Activated naive CD4-positive, alpha-beta T cell treated with anti-CD3 and anti-CD28 coated beads, Interleukin-2, amount 50 U/mL, for 24 hours (primary cell): ENCODE results near the gene TMA7B.

Source experiments
- H3K27ac Mint-ChIP-seq: one replicate; pipeline ENCODE4 v1.8.0; 2021; ENCODE audit warnings: mild to moderate bottlenecking, mixed read lengths
- H3K27me3 Mint-ChIP-seq: one replicate; pipeline ENCODE4 v1.8.0; 2021; ENCODE audit warnings: mixed read lengths
- H3K36me3 Mint-ChIP-seq: one replicate; pipeline ENCODE4 v1.8.0; 2021; ENCODE audit warnings: mixed read lengths
- H3K4me1 Mint-ChIP-seq: one replicate; pipeline ENCODE4 v1.8.0; 2021; ENCODE audit warnings: mixed read lengths
- H3K4me3 Mint-ChIP-seq: one replicate; pipeline ENCODE4 v1.8.0; 2021; ENCODE audit warnings: mild to moderate bottlenecking, mixed read lengths
- H3K9me3 Mint-ChIP-seq: one replicate; pipeline ENCODE4 v1.8.0; 2021; ENCODE audit warnings: mixed read lengths

The TMA7B gene

DNA sequence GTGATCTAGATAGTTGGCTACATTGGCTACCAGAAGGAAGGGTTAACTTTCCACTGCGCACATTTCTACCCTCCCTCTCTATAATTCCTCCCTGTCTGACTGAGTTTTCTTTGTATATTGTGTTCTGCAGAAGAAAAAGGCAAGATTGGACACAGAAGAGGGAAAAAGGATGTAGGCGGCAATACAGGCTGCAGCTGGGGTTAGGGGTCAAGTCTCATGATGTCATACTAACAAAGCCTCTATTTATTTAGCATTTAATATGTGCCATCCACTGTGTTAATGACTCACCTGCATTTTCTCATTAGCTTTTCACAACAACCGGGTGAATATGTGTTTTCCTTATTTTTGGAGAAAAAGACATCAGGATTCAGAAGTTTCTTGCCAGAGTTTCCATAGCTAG lies 36.5 kb downstream of the TMA7B start:
- no peak overlapping the region for H3K4me3 Mint-ChIP-seq

DNA sequence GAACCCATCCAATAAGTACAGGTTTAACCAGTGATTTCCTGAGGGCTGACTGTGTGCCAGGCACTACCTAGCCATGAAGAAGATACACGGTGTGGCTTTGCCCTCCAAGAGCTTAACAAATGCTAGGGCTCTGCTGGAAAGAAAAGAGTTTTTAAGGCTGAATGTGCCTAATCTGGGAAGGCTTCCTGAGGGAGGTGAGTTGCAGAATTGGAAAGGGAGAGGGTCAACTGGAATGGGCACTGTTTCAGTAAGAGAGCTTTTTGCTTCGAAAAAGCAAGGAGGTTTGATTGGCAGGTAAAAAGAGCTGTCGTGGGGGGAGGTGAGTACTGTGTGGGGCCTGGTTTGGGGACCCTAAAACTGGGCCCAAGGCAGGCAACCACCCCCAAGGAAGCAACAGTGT lies 37.2 kb downstream of the TMA7B start:
- H3K36me3 Mint-ChIP-seq = no peaks in the 10 kb centered on the region
- no peak overlapping the region for H3K27ac Mint-ChIP-seq
- H3K9me3 Mint-ChIP-seq = no peaks in the 10 kb centered on the region
- H3K4me3 Mint-ChIP-seq = no peak overlapping the region
- peaks cover 12% of the 10 kb centered on the region for H3K4me1 Mint-ChIP-seq
- no peaks in the 10 kb centered on the region for H3K27me3 Mint-ChIP-seq

More for the DNA sequence above, 36.5 kb downstream of the TMA7B start:
- H3K27me3 Mint-ChIP-seq = no peaks in the 10 kb centered on the region
- no peaks in the 10 kb centered on the region for H3K36me3 Mint-ChIP-seq
- no peak overlapping the region for H3K27ac Mint-ChIP-seq
- peaks cover 12% of the 10 kb centered on the region for H3K4me1 Mint-ChIP-seq
- no peaks in the 10 kb centered on the region for H3K9me3 Mint-ChIP-seq

DNA sequence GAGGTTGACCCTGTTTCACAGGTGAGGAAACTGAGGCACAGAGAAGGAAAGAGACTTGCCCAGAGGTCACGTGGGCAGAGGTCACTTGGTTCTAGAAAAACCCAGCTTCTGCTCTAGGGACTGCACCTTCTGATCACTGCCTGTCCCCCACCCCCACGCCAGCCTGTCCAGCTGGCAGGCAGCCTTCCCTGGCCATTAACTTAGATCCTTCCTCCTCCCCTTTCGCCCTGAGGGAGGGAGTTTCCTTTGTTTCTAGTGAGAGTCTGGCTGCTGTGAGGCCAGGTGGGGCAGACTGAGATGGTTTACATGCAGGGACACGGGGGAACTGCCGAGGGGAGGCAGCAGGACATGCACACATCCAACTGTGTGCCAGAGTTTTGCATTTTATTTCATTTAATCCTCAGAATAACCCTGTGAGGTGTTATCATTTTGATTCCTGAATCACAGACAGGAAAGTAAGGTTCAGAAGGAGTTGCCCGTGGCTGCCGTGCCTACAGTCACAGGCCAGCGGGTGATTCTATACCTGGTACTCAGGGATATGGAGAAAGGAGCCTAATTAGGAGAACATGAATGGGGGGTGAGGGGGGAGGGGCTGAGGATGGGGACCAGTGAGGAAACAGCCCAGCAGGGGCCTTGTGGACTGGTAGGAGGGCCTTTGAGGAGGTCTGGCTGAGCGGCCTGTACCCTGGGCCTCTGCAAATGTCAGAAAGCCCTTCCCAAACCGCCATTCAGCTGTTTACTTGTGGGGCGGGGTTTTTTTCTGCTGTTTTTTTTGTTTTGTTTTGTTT lies 37.9 kb downstream of the TMA7B start:
- Mint-ChIP-seq H3K27ac (no peak overlapping the region), H3K27me3 (no peaks in the 10 kb centered on the region), H3K36me3 (no peaks in the 10 kb centered on the region), H3K4me1 (peaks cover 12% of the 10 kb centered on the region), H3K4me3 (no peak overlapping the region), H3K9me3 (no peaks in the 10 kb centered on the region)

DNA sequence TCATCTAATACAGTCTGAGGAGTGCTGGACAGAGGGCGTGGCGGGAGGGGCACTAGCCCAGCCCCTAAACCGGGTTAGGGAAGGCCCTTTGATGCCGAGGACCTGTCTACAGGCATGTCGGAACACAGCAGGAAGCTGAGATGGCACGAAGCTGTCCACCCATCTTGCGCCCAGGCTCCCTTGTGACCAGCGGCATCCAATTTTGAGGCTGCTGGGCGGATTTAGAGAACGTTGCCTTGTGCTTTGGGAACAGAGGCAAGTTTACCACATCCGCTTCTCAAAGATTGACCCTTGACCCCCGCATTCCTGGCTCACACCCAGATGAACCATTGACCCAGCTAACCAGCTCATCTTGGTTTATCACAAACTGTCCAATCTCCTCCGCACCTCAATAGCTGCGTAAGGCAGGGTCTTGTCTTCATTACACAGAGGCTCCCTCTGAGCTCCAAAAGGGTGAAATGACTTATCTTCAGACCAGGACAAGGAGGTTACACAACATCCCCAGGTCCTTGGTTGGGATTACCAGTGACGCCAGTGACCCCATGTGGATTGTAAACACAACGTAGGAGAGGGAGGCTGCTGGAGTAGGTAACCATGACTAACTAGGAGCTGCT lies 39.1 kb downstream of the TMA7B start:
- no peak overlapping the region for H3K4me3 Mint-ChIP-seq
- no peaks in the 10 kb centered on the region for H3K36me3 Mint-ChIP-seq
- no peaks in the 10 kb centered on the region for H3K9me3 Mint-ChIP-seq
- no peaks in the 10 kb centered on the region for H3K27me3 Mint-ChIP-seq
- peaks cover 5% of the 10 kb centered on the region for H3K4me1 Mint-ChIP-seq
- peak overlapping the region; percentile 6 for H3K27ac Mint-ChIP-seq

DNA sequence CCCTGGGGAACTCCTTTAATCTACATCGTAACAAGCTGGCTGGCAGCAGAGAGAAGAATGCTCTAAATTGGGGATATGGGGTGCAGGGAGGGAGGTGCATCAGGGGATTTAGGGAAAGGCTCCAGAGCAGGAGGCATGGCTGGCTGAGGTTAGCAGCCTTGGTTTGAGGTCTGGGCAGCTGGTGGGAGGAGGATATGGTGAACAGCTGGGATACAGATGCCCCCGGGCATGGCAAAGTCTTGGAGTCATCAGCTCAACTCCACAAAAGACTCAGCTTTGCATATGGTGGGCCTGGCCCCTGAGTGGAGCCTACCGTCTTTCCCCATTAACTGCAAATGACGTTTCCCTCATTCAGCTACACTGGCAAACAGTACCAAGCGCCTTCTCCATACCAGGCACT lies 40.0 kb downstream of the TMA7B start:
- Mint-ChIP-seq H3K27me3 (no peaks in the 10 kb centered on the region), H3K4me3 (no peak overlapping the region), H3K27ac (no peak overlapping the region)

DNA sequence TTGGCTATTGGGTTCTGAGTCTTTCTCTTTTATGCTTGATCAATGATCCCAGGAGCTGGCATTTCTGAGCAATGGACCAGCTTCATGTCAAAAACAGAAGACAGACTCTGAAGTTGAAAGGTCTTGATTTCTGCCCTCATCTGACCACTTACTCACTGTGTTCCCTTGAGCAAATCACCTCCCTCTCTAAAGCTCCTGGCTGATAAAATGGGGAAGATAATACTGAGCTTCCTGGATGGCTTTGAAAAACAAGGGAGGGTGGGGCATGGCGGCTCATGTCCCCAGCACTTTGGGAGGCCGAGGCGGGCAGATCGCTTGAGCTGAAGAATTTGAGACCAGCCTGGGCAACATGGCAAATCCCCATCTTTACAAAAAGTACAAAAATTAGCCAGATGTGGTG lies 40.9 kb downstream of the TMA7B start:
- Mint-ChIP-seq H3K27me3 (no peaks in the 10 kb centered on the region), H3K4me1 (peaks cover 2% of the 10 kb centered on the region), H3K9me3 (no peaks in the 10 kb centered on the region), H3K4me3 (no peak overlapping the region), H3K36me3 (no peaks in the 10 kb centered on the region), H3K27ac (no peak overlapping the region)

More for the DNA sequence above, 40.0 kb downstream of the TMA7B start:
- no peaks in the 10 kb centered on the region for H3K9me3 Mint-ChIP-seq
- no peaks in the 10 kb centered on the region for H3K36me3 Mint-ChIP-seq
- peaks cover 5% of the 10 kb centered on the region for H3K4me1 Mint-ChIP-seq

DNA sequence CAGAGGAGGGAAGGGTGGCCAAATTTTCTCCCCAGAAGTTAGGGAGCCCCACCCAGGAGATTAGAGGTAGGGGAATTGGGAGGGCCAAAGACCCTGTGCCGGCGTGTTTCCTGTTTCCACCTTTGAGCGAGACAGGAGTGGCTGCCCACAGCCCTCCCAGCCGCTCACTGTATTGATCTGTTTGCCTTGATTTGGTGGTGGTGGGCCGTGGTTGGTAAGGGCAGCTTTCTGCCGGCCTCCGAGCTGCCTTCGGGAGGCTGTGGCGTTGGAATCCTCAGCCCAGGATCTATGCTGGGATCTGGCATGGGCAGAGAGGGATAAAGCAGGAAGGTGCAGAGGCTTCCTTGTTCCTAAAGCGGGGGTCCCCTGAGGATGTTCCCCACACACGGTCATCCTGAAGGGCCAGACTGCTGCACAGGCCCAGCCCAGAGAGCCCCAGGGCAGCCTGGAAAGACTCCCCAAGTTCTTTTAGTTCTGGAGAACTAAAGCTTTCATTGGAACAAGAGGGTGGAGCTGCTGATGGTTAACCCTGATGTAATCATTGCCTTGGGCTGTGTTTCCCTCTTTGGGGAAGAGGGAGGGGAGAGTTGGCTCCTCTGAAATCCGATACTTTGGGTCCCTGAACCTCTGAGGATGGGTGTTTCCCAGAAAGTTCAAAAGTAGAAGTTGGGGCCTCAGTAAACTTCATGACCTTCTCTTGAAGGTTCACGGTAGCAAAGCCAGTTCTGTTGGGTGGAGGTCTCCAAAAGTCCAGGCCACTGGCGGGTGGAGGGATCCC lies 41.8 kb downstream of the TMA7B start:
- no peak overlapping the region for H3K4me3 Mint-ChIP-seq
- H3K27me3 Mint-ChIP-seq = no peaks in the 10 kb centered on the region
- no peaks in the 10 kb centered on the region for H3K36me3 Mint-ChIP-seq
- H3K9me3 Mint-ChIP-seq = no peaks in the 10 kb centered on the region
- H3K4me1 Mint-ChIP-seq = no peaks in the 10 kb centered on the region
- no peak overlapping the region for H3K27ac Mint-ChIP-seq

DNA sequence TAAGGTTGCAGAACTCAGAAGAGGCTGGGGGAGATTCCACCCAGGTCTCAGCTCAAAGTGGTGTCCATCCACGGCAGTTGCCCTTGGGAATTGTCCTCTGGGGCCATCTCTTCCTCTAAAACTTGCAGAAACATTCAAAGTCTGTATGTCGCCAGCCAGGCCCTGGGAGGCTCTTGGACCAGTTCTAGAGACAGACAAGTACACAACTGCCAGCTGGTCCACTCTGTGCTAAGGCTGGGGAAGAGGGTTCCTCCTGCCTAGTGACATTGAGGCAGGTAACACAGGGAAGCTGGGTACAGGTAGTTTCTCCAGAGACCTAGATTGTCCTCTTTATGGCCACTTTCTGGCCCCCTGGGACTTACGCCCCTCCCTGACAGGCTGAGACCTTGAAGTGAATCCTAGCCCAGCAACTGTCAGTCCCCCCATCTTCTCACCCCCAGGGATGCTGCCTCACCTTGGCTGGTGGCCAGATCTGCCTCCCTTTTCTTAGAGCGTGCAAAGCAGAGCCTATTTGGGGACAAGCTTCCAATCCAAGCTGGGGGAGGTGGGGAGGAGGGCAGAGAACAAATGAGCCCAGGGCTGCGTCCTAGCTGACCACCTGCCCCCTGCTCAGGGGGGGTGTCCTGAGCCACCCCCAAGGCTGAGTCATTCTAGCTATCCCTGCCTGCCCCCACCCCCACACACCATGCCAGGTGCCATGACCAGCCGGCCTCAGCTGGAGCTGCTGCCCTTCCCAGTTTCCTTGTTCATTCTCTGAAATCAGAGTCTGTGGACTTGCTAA lies 42.9 kb downstream of the TMA7B start:
- H3K27me3 Mint-ChIP-seq = no peaks in the 10 kb centered on the region
- H3K27ac Mint-ChIP-seq = no peak overlapping the region
- no peaks in the 10 kb centered on the region for H3K9me3 Mint-ChIP-seq
- no peaks in the 10 kb centered on the region for H3K36me3 Mint-ChIP-seq
- no peak overlapping the region for H3K4me3 Mint-ChIP-seq
- no peaks in the 10 kb centered on the region for H3K4me1 Mint-ChIP-seq

DNA sequence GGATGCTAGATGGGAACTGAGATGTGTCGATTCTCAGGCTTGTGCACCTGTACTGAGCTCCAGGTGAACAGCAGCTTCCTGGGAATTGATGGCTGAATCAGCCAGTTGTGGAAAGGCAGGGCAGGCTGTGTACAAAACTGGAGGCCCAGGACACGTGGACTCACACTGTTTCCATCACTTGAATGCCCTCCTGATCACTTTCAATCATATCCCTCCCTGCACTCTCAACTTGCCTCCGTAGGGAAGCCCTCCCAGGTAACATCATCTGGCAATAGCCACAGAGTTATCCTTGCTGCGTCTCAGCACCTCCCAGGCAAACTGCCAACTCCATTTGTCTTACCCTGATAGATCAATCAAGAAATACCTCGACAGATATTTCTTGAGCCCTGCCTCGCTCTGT lies 44.6 kb downstream of the TMA7B start:
- H3K4me3 Mint-ChIP-seq = no peak overlapping the region
- H3K27ac Mint-ChIP-seq = no peak overlapping the region
- no peaks in the 10 kb centered on the region for H3K36me3 Mint-ChIP-seq
- H3K27me3 Mint-ChIP-seq = no peaks in the 10 kb centered on the region
- no peaks in the 10 kb centered on the region for H3K9me3 Mint-ChIP-seq
- H3K4me1 Mint-ChIP-seq = peaks cover 8% of the 10 kb centered on the region

DNA sequence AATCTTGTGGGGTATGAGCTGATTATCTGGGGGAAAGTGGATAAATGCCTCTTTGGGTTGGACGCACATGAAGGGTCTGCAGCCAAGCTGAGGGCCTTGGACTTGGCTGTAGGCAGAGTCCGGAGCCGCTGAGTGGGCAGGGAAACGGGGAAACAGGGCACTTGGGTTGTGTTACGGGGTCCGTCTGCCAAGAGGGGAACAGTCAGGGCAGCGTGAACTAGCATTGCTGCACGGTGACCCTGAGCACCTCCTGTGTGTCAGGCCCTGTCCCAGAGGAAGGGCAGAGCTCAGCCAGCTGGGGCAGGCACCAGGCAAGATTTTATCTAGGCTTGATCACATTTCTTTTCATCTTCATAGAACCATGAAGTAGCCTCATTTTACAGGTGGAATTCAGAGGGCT lies 46.4 kb downstream of the TMA7B start:
- H3K4me1 Mint-ChIP-seq = peaks cover 14% of the 10 kb centered on the region
- H3K27ac Mint-ChIP-seq = no peak overlapping the region
- no peaks in the 10 kb centered on the region for H3K9me3 Mint-ChIP-seq
- H3K36me3 Mint-ChIP-seq = no peaks in the 10 kb centered on the region
- H3K27me3 Mint-ChIP-seq = no peaks in the 10 kb centered on the region
- H3K4me3 Mint-ChIP-seq = no peak overlapping the region

DNA sequence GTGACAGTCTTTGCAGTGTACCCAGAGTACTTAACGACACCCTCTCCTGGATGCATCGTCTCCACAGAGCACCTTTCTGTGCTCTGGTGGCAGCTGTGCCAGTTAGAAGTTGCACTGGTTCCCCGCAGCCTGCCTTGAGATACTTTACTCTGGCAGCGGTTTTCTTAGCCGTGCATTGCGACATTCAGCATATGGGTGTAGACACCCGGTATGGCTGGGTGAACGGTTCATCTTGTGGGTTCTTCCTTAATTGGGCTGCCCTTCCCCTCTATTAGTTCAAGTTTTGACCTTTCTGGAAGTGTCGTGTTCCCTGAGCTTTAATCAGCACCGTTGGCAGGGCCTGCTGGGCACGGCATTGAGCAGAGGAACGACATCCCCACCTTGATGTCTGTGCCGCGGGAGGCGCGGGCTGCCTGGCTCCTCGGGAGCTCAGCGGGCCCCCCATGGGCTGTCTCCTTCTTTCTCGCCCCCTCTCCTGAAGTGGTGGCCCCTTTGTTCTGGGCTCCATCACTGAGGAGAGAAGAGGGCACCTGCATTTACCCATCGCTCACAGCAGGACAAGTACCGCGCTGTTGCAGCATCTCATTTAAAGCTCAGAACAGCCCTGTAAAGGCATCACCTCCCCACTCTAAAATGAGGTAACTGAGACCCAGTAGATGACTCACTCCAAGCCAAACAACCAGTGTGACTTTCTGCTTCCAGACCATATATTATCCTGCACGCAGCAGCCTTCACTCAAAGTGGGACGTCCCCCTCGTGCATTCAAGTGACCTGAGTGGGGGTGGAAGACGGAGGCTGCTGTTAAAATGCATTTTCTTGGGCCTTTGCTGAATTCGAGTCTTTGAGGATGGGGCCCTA lies 47.9 kb downstream of the TMA7B start:
- H3K9me3 Mint-ChIP-seq = no peaks in the 10 kb centered on the region
- no peak overlapping the region for H3K27ac Mint-ChIP-seq
- no peaks in the 10 kb centered on the region for H3K36me3 Mint-ChIP-seq
- H3K27me3 Mint-ChIP-seq = no peaks in the 10 kb centered on the region
- peaks cover 14% of the 10 kb centered on the region for H3K4me1 Mint-ChIP-seq
- no peak overlapping the region for H3K4me3 Mint-ChIP-seq

DNA sequence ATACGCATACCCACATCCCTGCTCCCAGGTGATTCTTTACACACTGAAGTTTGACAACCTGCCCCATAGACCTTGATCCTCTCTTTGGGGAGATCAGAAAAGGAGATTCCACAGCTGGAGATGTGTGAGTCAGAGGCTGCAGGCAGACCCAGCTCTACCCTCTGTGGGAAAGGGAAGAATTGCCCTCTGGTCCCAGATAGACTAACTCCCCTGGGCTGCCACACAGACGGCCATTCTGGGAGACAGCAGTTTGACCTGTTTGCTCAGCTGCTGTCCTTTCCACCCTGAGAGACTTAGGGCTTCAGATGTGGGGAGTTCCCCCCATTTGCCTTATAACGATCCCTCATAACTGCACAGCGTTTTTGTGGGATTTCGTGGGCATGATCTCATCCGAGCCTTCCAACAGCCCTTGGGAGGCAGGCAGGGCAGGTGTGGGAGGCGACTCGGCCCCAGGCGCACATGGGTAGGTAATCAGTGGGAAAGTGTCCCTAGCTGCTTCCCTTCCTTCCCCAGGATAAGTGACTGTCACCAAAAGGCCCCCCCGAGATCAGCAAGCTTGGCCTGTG lies 48.6 kb downstream of the TMA7B start:
- peaks cover 14% of the 10 kb centered on the region for H3K4me1 Mint-ChIP-seq
- no peak overlapping the region for H3K4me3 Mint-ChIP-seq
- H3K36me3 Mint-ChIP-seq = no peaks in the 10 kb centered on the region
- H3K9me3 Mint-ChIP-seq = no peaks in the 10 kb centered on the region
- H3K27me3 Mint-ChIP-seq = no peaks in the 10 kb centered on the region
- H3K27ac Mint-ChIP-seq = no peak overlapping the region

DNA sequence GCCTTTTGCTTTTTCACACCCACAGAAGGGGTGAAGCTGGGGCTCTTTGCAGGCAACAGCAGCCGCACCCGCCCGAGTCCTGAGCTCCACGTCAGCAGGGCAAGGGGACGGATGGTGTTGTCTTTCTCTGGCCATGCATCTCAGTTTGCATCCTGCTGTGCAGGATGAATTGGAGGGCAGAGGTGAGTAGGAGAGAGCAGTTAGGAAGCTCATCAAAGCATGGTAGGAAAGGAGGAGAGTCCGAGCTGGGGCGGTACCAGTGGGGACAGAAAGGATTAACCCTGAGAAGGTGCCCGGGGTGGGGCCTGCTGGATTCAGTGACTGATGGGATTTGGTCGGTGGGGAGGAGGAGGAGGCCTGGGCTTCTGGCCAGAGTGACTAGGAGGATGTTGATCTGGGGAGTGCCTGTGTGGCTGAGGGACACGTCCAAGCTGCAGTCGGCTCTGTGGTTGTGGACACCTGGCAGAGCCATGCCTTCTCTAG lies 49.1 kb downstream of the TMA7B start:
- Mint-ChIP-seq H3K4me1 (peaks cover 14% of the 10 kb centered on the region), H3K27me3 (no peaks in the 10 kb centered on the region), H3K36me3 (no peaks in the 10 kb centered on the region), H3K9me3 (no peaks in the 10 kb centered on the region), H3K4me3 (peak overlapping the region; percentile 72), H3K27ac (peak overlapping the region; percentile 55)

DNA sequence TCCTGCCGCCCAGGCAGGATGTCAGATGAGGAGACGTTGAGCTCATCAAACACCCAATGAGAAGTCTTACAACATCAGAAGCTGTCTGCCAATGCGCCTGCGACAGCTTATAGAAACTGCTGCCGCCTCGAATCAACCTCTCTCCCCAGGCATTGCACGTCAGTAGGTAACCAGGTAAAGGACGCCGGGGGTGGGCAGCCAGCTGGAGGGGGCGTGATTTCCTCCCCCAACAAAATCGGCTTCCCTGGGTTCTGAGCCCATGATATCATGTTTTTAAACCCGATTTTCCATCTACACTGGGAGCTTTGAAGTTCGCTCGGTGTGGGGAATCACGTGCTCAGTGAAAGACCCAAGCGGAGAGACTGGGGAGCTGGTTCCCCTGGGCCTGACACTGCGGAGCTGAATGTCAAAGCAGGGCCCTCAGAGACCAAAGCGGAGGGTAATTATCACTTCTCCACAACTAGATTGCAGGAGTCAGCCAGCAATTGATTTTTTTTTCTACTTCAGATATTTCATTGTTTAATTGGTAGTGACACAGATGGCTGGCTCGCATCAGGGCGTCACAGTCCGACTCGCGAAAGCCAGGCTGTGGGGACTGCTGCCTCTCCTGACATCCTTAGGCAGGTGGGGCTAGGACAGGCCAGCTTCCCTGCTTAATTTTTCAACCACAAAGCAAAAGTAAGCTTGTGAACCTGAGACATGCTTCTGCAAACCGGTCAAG lies 49.9 kb downstream of the TMA7B start:
- Mint-ChIP-seq H3K27me3 (no peaks in the 10 kb centered on the region), H3K4me1 (peaks cover 14% of the 10 kb centered on the region), H3K4me3 (peak overlapping the region; percentile 72), H3K27ac (peak overlapping the region; percentile 41), H3K36me3 (no peaks in the 10 kb centered on the region), H3K9me3 (no peaks in the 10 kb centered on the region)
